ENCODE measurements around the gene UBQLN3.

UBQLN3 gene

GRCh38 chr11:5546457-5546856 lies 36.7 kb upstream of the UBQLN3 start:
- no peak for DNase-seq (ENCODE audit: low read depth)
- H3K4me3 ChIP-seq (ENCODE audit: low read length), result no peak overlapping the region
- TF ChIP-seq CTCF (conservative IDR thresholded peaks at IDR 0.05; ENCODE audit: low read length), result no peak

- TF ChIP-seq CTCF (conservative IDR thresholded peaks at IDR 0.05; ENCODE audit: low read length), result no peak
- no peak overlapping the region for H3K4me3 ChIP-seq (ENCODE audit: low read length)
- no peak for DNase-seq (ENCODE audit: low read depth)
These were observed 31.7 kb upstream of the UBQLN3 start for GRCh38 chr11:5541427-5541826.

- no peak for DNase-seq (ENCODE audit: low read depth)
- H3K4me3 ChIP-seq (ENCODE audit: low read length), result no peak overlapping the region
- TF ChIP-seq CTCF (conservative IDR thresholded peaks at IDR 0.05; ENCODE audit: low read length), result no peak
These were observed 26.7 kb upstream of the UBQLN3 start for GRCh38 chr11:5536482-5536881.

- no peak for DNase-seq (ENCODE audit: low read depth)
- no peak for TF ChIP-seq CTCF (conservative IDR thresholded peaks at IDR 0.05; ENCODE audit: low read length)
- H3K4me3 ChIP-seq (ENCODE audit: low read length), result no peak overlapping the region
These were observed 24.3 kb upstream of the UBQLN3 start for GRCh38 chr11:5534046-5534445.

- DNase-seq (ENCODE audit: low read depth), result no peak
- TF ChIP-seq CTCF (conservative IDR thresholded peaks at IDR 0.05; ENCODE audit: low read length), result no peak
- no peak overlapping the region for H3K4me3 ChIP-seq (ENCODE audit: low read length)
These were observed 21.5 kb upstream of the UBQLN3 start for GRCh38 chr11:5531053-5531831.

GRCh38 chr11:5528495-5528894 lies 18.7 kb upstream of the UBQLN3 start:
- no peak for TF ChIP-seq CTCF (conservative IDR thresholded peaks at IDR 0.05; ENCODE audit: low read length)
- DNase-seq (ENCODE audit: low read depth), result no peak
- H3K4me3 ChIP-seq (ENCODE audit: low read length), result no peak overlapping the region

- DNase-seq (ENCODE audit: low read depth), result no peak
- no peak overlapping the region for H3K4me3 ChIP-seq (ENCODE audit: low read length)
- TF ChIP-seq CTCF (conservative IDR thresholded peaks at IDR 0.05; ENCODE audit: low read length), result no peak
These were observed 18.0 kb upstream of the UBQLN3 start for GRCh38 chr11:5527716-5528115.

Data from AG10803 (cell line).